Stimulated activated CD8-positive, alpha-beta memory T cell treated with anti-CD3 and anti-CD28 coated beads, Interleukin-12 subunit alpha, Interleukin-12 subunit beta, amount 100 ng/mL, for 24 hours (primary cell): Measurements from ENCODE around the gene GBP5.
"Not testable (repeated sequence)": the region's sequence is repeated elsewhere in the genome, so short reads cannot be mapped to it uniquely, and the experiment has no call there.

ENCODE experiments used
- DNase-seq: peaks from one replicate; pipeline ENCODE4 v3.0.0-alpha.2; 2020; ENCODE audit errors: extremely low read depth

Gene GBP5

GRCh38 chr1:89284078-89284763 lies 11.6 kb upstream of the GBP5 start:
- DNase-seq = not testable (repeated sequence)

- no peak for DNase-seq
Measured at GRCh38 chr1:89280766-89281165, 8.1 kb upstream of the GBP5 start.

- no peak for DNase-seq
Measured at GRCh38 chr1:89279011-89279466, 6.4 kb upstream of the GBP5 start.

- no peak for DNase-seq
Measured at GRCh38 chr1:89277725-89278124, 5.1 kb upstream of the GBP5 start.

- no peak for DNase-seq
Measured at GRCh38 chr1:89276690-89277089, 4.0 kb upstream of the GBP5 start.

- DNase-seq = no peak
Measured at GRCh38 chr1:89274411-89274857, 1.8 kb upstream of the GBP5 start.

- DNase-seq = no peak
Measured at GRCh38 chr1:89273324-89273778, 691 bp upstream of the GBP5 start.

- no peak for DNase-seq
Measured at GRCh38 chr1:89271341-89272015, 1.2 kb downstream of the GBP5 start.

- no peak for DNase-seq
Measured at GRCh38 chr1:89270423-89270822, 2.2 kb downstream of the GBP5 start.

- no peak for DNase-seq
Measured at GRCh38 chr1:89269277-89269676, 3.4 kb downstream of the GBP5 start.

GRCh38 chr1:89262643-89263042 lies 10.0 kb downstream of the GBP5 start:
- DNase-seq = no peak

- DNase-seq = no peak
Measured at GRCh38 chr1:89261926-89262515, 10.6 kb downstream of the GBP5 start.

GRCh38 chr1:89260566-89261255 lies 11.9 kb downstream of the GBP5 start:
- DNase-seq = no peak

GRCh38 chr1:89260042-89260441 lies 12.6 kb downstream of the GBP5 start:
- DNase-seq = no peak

GRCh38 chr1:89259283-89259971 lies 13.2 kb downstream of the GBP5 start:
- DNase-seq = no peak

GRCh38 chr1:89257041-89257440 lies 15.6 kb downstream of the GBP5 start:
- no peak for DNase-seq

- not testable (repeated sequence) for DNase-seq
Measured at GRCh38 chr1:89255581-89255980, 17.1 kb downstream of the GBP5 start.

- DNase-seq = no peak
Measured at GRCh38 chr1:89254658-89255287, 17.9 kb downstream of the GBP5 start.

- no peak for DNase-seq
Measured at GRCh38 chr1:89243046-89243445, 29.6 kb downstream of the GBP5 start.
